Stimulated activated naive CD4-positive, alpha-beta T cell treated with Interleukin-2 at 50 U/mL for 16 hours (primary cell): Measurements from ENCODE around the gene ZDHHC24.
A peak's percentile ranks its signal among the peaks of the same experiment; 100 is the strongest.
"Not testable (repeated sequence)": the region's sequence is repeated elsewhere in the genome, so short reads cannot be mapped to it uniquely, and the experiment has no call there.

Experiments
- DNase-seq: peaks from one replicate; lab custom pipeline; 2025; lab: John Stamatoyannopoulos, UW

Gene ZDHHC24, protein sequence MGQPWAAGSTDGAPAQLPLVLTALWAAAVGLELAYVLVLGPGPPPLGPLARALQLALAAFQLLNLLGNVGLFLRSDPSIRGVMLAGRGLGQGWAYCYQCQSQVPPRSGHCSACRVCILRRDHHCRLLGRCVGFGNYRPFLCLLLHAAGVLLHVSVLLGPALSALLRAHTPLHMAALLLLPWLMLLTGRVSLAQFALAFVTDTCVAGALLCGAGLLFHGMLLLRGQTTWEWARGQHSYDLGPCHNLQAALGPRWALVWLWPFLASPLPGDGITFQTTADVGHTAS

DNA sequence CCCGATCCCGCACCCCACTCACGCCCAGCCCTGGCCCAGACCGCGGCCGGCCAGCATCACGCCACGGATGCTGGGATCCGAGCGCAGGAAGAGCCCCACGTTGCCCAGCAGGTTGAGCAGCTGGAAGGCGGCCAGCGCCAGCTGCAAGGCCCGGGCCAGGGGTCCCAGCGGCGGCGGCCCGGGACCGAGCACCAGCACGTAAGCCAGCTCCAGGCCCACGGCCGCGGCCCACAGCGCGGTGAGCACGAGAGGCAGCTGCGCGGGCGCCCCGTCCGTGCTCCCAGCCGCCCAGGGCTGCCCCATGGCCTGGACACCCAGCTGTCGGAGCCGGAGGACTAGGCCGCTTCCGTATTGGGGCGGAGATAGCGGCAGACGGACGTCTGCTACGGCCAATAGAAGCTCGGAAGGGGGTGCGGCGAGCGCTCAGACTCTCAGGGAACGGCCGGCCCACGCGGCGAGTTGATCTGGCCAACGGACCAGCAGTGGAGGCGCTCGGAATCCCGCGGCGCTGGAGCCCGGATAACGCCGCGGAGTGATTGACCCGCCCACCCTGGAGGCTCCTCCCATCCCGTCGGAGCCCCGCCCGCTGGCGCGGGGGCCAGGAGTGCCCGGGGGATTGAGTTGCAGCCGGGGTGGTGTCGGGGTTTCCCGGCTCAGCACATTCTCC, at the start of gene ZDHHC24:
Gene ZDHHC24 (minus strand): TSS at position 348 of the 667 bp plus-strand sequence. CDS start 45 bp downstream, at position 303.
- peak; percentile 89 for DNase-seq

- no peak for DNase-seq
Measured at GRCh38 chr11:66595245-66595904, 49.5 kb upstream of the ZDHHC24 start.

DNA sequence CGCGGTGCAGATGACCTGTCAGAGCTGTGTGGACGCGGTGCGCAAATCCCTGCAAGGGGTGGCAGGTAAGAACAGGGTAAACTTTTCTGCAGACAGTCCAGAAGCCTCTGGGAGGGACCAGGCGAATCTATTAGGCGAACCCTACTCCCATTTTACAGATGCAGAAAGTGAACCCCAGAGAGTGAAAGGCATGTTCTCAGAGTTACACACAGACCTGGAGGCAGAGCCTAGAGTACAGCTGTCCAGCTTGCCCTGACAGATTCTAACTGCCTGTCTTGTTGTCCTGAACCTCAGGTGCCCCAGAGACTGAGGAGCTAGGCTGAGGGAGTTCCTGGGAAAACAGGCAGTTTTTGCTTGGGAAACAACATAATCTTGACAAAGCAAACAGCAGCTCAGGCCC, 47.8 kb upstream of the ZDHHC24 start:
- no peak for DNase-seq

- DNase-seq = no peak
Measured at GRCh38 chr11:66593303-66593635, 47.4 kb upstream of the ZDHHC24 start.

GRCh38 chr11:66592457-66593302, 46.8 kb upstream of the ZDHHC24 start, which contains the start of the genes CCDC87 and CCS:
CCDC87 (minus strand) TSS chr11:66593063; CDS start chr11:66593015, 48 bp downstream.
CCS (plus strand) TSS chr11:66593185; CDS start chr11:66593262, 77 bp downstream.
- peak; percentile 97 for DNase-seq

DNA sequence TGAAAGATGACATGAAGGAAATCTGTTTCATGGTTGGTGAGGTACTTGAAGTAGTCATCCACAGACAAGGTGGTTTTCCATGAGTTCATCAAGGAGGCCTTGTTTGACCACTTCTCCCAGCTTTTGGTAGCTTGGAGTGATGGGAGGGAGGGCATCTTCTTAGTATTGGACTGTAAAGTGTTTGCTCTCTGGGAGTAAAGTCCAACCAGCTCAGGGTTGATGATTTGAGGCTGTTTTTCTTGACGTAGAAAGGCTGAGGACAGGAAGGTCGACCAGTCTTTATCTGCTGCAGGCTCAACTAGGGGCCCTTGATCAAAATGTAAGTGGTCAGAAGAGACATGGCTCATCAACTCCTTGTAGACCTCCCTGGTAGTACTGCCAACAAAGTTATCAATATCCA, 45.3 kb upstream of the ZDHHC24 start:
- no peak for DNase-seq

DNA sequence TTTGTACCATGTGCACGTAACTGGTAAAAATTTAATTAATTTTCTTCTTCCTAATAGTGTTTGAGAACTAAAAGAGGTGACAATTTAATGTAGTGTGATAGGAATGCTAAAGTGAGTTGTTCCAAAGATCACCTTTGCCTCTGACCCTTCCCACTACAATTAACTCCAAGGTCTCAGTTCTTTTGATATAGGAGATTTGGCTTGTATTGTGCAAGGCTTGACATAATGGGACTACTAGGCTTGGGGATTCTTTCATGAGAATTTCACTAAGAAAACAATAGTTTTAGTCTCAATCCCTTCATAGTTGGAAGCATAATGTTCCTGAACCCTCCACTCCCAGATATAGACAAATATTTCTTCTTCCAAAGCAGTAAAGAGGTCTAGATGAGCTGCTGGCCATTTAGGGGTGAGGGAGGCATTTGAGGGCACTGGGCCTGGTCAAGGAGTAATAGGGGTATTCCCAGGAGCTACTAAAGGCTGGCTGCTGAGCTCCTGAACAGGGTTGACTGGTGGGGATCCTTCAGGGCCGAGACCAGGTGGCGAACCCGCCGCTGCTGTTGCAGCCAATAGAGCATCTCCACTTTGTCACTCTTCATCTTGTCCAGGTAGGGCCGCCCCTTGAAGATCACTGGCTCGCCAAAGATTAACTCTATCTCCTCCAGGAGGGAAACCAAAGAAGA, 44.3 kb upstream of the ZDHHC24 start:
- DNase-seq = no peak

DNA sequence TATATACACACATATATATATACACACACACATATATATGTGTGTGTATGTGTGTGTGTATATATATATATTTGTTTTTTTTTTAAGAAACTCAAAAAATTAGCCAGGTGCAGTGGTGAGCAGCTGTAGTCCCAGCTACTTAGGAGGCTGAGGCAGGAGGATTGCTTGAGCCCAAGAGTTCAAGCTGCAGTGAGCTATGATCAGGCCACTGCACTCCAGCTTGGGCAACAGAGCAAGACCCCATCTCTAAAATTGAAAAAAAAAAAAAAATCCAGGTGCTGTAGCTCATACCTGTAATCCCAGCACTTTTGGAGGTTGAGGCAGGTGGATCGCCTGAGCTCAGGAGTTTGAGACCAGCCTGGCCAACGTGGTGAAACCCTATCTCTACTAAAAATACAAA, 43.5 kb upstream of the ZDHHC24 start:
- DNase-seq = not testable (repeated sequence)

DNA sequence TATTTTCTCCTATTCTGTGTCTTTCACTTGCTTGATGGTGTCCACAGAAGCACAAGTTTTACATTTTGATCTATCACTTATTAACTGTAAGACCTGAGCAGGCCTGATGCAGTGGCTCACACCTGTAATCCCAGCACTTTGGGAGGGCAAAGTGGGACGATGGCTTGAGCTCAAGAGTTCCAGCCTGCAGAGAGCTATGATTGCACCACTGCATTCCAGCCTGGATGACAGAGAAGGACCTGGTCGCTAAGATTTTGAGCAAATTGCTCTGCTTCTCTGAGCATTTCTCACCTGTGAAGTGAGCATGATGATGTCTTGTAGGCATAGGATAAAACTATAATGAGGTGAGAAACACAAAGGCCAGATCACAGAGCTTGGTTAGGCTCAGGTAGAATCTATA, 40.3 kb upstream of the ZDHHC24 start:
- DNase-seq = no peak

GRCh38 chr11:66585447-66585846, 39.6 kb upstream of the ZDHHC24 start:
- DNase-seq = not testable (repeated sequence)

- DNase-seq = not testable (repeated sequence)
Measured at GRCh38 chr11:66582565-66583147, 36.8 kb upstream of the ZDHHC24 start.

DNA sequence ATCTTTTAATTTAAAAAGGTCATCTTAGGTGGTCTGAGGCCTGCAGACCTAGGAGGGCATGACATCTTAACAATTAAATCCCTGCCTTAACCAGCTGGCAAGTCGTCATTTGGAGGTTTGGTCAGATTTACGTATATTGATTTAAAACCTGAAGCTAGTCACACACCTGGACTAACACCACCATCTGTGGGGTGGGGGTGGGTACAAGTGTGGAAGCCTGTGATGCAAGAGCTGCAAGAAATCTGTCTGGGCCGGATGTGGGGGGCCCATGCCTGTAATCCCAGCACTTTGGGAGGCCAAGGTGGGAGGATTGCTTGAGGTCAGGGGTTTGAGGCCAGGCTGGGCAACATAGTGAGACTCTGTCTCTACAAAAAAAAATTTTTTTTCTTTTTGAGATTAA, 35.4 kb upstream of the ZDHHC24 start:
- no peak for DNase-seq

- peak; percentile 1 for DNase-seq
Measured at GRCh38 chr11:66580803-66581202, 35.0 kb upstream of the ZDHHC24 start.

GRCh38 chr11:66579017-66579606, 33.3 kb upstream of the ZDHHC24 start:
- peak; percentile 74 for DNase-seq

DNA sequence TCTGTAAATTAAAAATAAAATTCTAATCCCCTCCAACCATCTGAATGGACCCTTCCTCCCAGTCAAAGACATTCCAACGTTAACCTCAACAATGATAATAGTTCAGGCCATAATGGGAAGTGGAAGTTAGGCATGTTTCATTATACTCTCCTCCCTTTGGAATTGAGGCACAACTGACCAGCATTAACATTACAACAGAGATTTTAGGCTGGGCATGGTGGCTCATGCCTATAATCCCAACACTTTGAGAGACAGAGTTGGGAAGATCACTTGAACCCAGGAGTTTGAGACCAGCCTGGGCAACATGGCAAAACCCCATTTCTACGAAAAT, 25.0 kb upstream of the ZDHHC24 start:
- DNase-seq = no peak

DNA sequence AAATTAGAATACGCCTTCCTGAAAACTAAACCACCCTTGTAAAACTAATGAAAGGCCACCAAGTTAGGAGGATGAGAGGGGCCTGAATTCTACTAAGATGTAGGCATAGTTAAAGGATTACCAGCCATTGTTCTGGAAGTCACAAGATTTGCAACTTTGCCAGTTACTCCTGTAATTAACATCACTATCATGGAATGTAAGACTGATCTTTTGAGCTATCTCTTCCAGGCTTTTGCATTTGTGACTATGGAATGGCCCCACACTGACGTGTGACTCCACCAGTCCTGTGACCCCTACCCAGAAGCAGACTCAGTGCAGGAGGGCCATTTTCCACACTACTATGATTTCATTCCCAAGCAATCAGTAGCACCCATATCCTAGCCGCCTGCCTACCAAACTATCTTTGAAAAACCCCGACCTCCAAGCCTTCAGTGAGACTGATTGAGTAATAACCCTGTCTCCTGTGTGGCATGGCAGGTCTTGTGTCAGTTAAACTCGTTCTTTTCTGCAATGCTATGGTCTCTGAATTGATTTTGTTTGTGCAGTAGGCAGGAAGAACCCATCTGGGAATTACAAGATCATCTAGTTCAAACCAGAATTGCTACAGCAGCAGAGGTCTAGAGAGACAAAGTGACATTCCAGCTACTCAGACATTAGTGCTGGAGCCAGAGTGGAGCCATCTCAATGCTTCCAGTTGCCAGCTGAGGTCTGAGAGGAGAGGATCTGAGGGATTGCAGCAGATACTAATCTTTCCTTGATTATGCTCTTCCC, 24.4 kb upstream of the ZDHHC24 start:
- no peak for DNase-seq

- no peak for DNase-seq
Measured at GRCh38 chr11:66569076-66569475, 23.2 kb upstream of the ZDHHC24 start.

DNA sequence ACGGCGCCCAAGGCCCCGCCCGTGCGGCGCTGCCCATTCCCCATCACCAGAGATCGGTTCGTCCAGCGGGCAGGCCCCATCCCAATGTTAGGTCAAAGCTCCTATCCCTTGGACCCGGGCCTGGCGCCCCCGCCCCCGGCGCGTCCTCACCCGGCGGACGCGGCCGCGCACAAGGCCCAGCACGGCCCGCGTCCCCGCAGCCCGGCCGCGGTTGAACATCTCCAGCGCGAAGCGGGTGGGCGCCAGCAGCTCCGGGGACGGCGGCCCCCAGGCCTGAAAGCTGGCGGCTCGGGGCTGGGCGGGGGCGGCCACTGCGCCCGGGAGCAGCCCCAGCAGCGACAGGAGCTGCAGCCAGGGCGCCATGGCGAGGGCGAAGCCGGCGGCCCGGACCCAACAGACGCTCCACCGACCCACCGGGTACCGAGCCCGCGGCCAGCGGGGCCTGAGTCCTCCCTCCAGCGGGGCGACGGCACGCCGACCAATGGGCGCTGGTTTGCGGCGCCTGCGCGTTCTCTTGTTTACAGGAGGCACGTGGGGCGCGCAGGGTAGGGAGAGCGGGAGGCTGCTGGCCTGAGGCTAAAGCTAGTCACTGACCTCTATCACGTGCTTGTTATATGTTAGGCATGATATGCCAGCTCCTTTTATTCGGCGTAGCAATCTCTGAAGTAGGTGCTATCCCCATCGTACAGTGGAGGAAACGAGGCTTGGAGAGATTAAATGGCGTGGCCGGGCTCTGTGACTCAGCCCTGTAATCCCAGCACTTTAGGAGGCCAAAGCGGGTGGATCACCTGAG, 22.5 kb upstream of the ZDHHC24 start, which contains the start of gene CTSF:
Gene CTSF (minus strand): TSS at position 483 of the 793 bp plus-strand sequence. CDS start 120 bp downstream, at position 363.
- peak; percentile 62 for DNase-seq

GRCh38 chr11:66567787-66568123, 21.9 kb upstream of the ZDHHC24 start:
- no peak for DNase-seq
